A673 (cell line): ENCODE results near the gene TBCC. TPM values are rescaled to one million over a fixed set of nuclear protein-coding genes. Genes with fewer than 3 reads are reported as not detected.

ENCODE experiments used
- BruUV-seq: library from RNA; stranded (reverse); fragments of 400-500 nt; replicated peaks from 2 replicates; lab custom pipeline; 2021; lab: Mats Ljungman, UMichigan
- CTCF ChIA-PET: fragments of 300-600 bp; sonication (Branson Sonifier 250); formaldehyde crosslinking; loops from one replicate; lab custom pipeline; 2022; ENCODE audit warnings: antibody characterized with exemption; lab: Charles Lee
- POLR2A ChIA-PET: fragments of 300-600 bp; sonication (Branson Sonifier 250); formaldehyde crosslinking; loops from one replicate; lab custom pipeline; 2022; ENCODE audit warnings: antibody characterized with exemption; ENCODE audit not compliant: low non-redundant PET; lab: Charles Lee
- DNase-seq: peaks from one replicate; pipeline ENCODE4 v3.0.0-alpha.2; 2015; ENCODE audit warnings: low spot score
- H3K27ac ChIP-seq: fragments of 200-600 bp; sonication (generic); 2 replicates; pipeline ENCODE4 v1.5.1; 2016; ENCODE audit warnings: mixed run types, low read depth, mild to moderate bottlenecking, mixed read lengths, antibody characterized with exemption, low read length; ENCODE audit not compliant: poor library complexity, severe bottlenecking
- H3K27me3 ChIP-seq: fragments of 200-600 bp; sonication (generic); replicated peaks from 2 replicates; pipeline ENCODE4 v1.6.1; 2017; ENCODE audit warnings: mixed run types, low read depth, mild to moderate bottlenecking, mixed read lengths, antibody characterized with exemption, low read length; ENCODE audit not compliant: insufficient read depth, poor library complexity
- H3K36me3 ChIP-seq: fragments of 200-600 bp; sonication (generic); 2 replicates; pipeline ENCODE4 v1.6.1; 2016; ENCODE audit warnings: mixed run types, mild to moderate bottlenecking, mixed read lengths, antibody characterized with exemption, low read length; ENCODE audit not compliant: insufficient read depth, poor library complexity, severe bottlenecking
- H3K4me1 ChIP-seq: fragments of 200-600 bp; sonication (generic); 2 replicates; pipeline ENCODE4 v1.6.1; 2017; ENCODE audit warnings: mixed run types, mild to moderate bottlenecking, mixed read lengths, antibody characterized with exemption, low read length; ENCODE audit not compliant: insufficient read depth, poor library complexity, severe bottlenecking
- H3K4me3 ChIP-seq: fragments of 200-600 bp; sonication (generic); 2 replicates; pipeline ENCODE4 v1.5.1; 2016; ENCODE audit warnings: low read depth, mixed run types, mild to moderate bottlenecking, mixed read lengths, low read length; ENCODE audit not compliant: poor library complexity, severe bottlenecking
- H3K9me3 ChIP-seq: fragments of 200-600 bp; sonication (generic); 2 replicates; pipeline ENCODE4 v1.6.1; 2016; ENCODE audit warnings: mixed run types, low read depth, mild to moderate bottlenecking, mixed read lengths, antibody characterized with exemption, low read length; ENCODE audit not compliant: poor library complexity, severe bottlenecking
- CTCF ChIP-seq: fragments of 300-800, 200-600 bp; sonication (generic); conservative IDR thresholded peaks from 2 replicates; pipeline ENCODE4 v1.5.1; 2017; ENCODE audit warnings: low read depth, mild to moderate bottlenecking, antibody characterized with exemption, low read length, moderate library complexity, mixed read lengths
- EZH2 ChIP-seq: fragments of 200-600 bp; sonication (generic); IDR thresholded peaks from 2 replicates; pipeline ENCODE4 v1.6.1; 2017; ENCODE audit warnings: borderline replicate concordance, low read depth, mild to moderate bottlenecking, mixed read lengths, antibody characterized with exemption, low read length; ENCODE audit not compliant: poor library complexity, severe bottlenecking
- intact Hi-C: fragments of 100-400 bp; cut with micrococcal nuclease; formaldehyde crosslinking; loops from one replicate; pipeline ENCODE4 v1.10.0; 2022; ENCODE audit not compliant: unreplicated experiment
- total RNA-seq: library from RNA; stranded (reverse); gene quantifications from 2 replicates; pipeline ENCODE4 v1.2.3, GENCODE V29; 2021

The TBCC gene
- total RNA-seq, 1 experiment from 2014 or later, result 31.3 TPM

DNA sequence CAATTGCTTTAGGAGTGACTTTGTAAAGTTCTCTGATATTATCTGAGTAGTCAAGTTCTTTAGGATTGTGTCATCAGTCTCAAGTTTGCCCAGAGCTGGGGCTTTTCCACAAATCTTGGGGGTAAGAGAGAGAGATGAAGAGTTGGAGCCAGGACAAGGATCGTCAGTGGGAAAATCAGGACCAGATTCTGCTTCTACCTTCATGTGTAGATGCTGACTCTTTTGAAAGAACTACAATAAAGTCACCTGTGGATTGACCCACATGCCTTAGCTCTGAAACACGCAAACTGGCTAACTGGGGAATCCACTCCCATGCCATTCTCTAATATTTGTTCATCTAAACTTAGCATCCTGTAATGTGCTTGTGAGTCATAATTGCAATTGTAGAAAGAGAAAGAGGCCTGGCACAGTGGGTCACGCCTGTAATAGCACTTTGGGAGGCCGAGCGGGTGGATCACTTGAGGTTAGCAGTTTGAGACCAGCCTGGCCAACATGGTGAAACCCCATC lies 20.3 kb upstream of the TBCC start:
- no peaks in the 10 kb centered on the region for H3K4me1 ChIP-seq
- H3K27me3 ChIP-seq, result no peaks in the 10 kb centered on the region
- ChIA-PET CTCF (no interaction called here), POLR2A (no interaction called here)
- no peaks in the 10 kb centered on the region for H3K9me3 ChIP-seq
- intact Hi-C loops, result no loop called here
- no peaks in the 10 kb centered on the region for H3K36me3 ChIP-seq
- no peak overlapping the region for H3K4me3 ChIP-seq
- DNase-seq, result no peak
- TF ChIP-seq EZH2 (no peak), CTCF (no peak)
- H3K27ac ChIP-seq, result no peak overlapping the region
- BruUV-seq, result no TSS peak

GRCh38 chr6:42764911-42765648 lies 19.2 kb upstream of the TBCC start:
- H3K4me1 ChIP-seq, result no peaks in the 10 kb centered on the region
- no peak overlapping the region for H3K4me3 ChIP-seq
- no peaks in the 10 kb centered on the region for H3K36me3 ChIP-seq
- TF ChIP-seq CTCF (no peak), EZH2 (no peak)
- CTCF ChIA-PET, result no interaction called here
- H3K9me3 ChIP-seq, result no peaks in the 10 kb centered on the region
- intact Hi-C loops, result no loop called here
- H3K27ac ChIP-seq, result no peak overlapping the region
- POLR2A ChIA-PET, result interaction anchor here (0.8 kb wide), 1 partner anchor 981 kb away, joined by 3 read pairs; no protein-coding TSS in a partner anchor
- no peaks in the 10 kb centered on the region for H3K27me3 ChIP-seq
- no peak for DNase-seq
- BruUV-seq, result no TSS peak

DNA sequence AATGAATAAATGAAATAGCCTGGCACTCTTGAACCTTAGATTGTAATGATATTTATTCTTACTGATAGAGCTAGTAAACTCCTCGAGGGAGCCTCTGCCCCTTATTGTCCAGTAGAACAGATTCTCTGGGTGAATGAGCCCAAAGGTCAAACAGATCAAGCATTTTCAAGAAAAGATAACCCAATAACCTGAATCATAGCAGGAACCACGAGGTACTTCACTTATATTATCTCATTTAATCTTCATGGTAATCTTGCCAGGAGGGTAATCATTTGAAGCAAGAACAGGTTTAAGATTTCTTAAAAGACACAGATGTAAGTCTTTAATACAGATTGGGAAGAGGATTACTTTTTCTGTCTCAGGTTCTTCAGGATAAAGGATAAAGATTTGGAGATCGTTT lies 17.0 kb upstream of the TBCC start:
- H3K36me3 ChIP-seq, result no peaks in the 10 kb centered on the region
- CTCF ChIA-PET, result no interaction called here
- no peaks in the 10 kb centered on the region for H3K9me3 ChIP-seq
- POLR2A ChIA-PET, result no interaction called here
- intact Hi-C loops, result no loop called here
- no peak overlapping the region for H3K27ac ChIP-seq
- no peak overlapping the region for H3K4me3 ChIP-seq
- no peaks in the 10 kb centered on the region for H3K27me3 ChIP-seq
- no peaks in the 10 kb centered on the region for H3K4me1 ChIP-seq
- BruUV-seq, result no TSS peak
- no peak for TF ChIP-seq CTCF
- no peak for TF ChIP-seq EZH2
- no peak for DNase-seq
